Dedifferentiated amniotic fluid mesenchymal stem cell (primary cell): Measurements from ENCODE around the gene TRAPPC11.
"Not testable (repeated sequence)": the region's sequence is repeated elsewhere in the genome, so short reads cannot be mapped to it uniquely, and the experiment has no call there.

ENCODE experiments used
- DNase-seq: peaks from one replicate; pipeline ENCODE4 v3.0.0-alpha.2; 2016; ENCODE audit errors: extremely low spot score

TRAPPC11 gene

DNA sequence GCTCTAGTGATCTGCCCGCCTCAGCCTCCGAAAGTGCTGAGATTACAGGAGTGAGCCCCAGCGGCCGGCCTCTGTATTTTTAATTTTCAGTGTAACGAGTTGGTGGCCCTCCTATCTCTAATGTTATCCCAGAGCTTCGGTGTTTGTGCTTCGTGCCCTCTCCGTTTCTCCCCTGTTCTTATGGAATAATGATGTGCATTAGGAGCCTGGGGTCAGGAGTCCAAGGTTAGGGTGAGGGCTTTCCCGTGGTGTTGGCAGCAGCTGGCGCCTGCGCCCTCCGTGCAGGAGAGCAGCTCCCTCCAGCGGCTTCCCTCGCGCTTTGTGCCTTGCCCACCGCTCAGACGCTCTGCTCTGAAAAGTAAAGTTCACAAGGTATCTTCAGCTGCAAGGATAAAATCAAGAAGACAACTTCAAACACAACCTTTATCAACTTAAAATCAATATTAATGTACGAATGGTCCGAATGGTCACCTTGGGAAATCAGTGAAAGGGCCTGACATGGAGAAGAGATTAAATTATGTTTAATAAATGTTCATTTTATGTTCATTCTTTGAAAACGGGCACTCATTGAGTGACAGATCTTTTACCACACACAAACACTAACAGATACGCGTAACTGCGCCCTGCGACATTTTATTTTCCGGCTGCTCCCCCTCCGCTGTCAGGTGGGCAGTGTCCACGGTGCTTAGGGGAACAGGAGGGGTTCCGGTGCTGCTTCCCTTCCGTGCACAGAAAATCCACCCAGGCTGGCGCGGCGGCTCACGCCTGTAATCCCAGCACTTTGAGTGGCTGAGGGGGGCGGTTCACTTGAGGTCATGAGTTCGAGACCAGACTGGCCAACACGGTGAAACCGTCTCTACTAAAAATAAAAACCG, 62.4 kb downstream of the TRAPPC11 start:
- no peak for DNase-seq

DNA sequence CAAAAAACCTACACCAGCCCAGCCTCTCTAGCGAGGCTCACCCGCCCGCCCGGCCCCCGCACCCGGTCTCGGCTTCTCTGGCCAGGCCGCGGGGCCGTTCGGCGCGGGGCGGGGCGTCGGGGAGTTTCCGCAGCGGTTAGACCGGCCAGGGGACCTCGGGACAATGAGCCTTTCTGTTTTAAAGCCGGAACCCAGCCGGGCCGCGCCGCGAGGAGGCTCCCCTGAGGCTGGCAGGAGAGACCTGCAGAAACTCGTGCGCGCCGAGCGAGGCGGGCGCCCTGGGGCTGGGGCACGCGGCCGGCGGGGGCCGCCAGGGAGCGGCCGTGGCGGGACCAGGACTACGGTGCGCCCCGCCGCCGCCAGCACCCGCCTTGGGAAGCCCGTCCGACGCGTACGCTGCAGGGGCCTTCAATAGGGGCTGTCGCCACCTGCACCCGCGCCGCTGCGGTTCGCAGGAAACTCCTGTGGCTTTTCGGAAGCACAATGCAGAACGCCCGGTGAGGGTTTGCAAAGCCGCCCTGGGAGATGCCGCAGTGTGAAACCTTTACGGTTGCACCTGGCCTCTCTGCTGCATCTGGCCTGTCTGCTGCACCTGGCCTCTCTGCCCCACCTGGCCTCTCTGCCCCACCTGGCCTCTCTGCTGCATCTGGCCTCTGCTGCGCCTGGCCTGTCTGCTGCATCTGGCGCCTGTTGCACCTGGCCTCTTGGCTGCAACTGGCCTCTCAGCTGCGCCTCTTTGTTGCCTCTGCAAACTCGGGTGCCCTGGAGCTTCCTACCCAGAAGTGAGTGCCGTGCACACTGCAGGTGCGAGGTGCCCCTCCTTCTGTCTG, 63.9 kb downstream of the TRAPPC11 start:
- no peak for DNase-seq

DNA sequence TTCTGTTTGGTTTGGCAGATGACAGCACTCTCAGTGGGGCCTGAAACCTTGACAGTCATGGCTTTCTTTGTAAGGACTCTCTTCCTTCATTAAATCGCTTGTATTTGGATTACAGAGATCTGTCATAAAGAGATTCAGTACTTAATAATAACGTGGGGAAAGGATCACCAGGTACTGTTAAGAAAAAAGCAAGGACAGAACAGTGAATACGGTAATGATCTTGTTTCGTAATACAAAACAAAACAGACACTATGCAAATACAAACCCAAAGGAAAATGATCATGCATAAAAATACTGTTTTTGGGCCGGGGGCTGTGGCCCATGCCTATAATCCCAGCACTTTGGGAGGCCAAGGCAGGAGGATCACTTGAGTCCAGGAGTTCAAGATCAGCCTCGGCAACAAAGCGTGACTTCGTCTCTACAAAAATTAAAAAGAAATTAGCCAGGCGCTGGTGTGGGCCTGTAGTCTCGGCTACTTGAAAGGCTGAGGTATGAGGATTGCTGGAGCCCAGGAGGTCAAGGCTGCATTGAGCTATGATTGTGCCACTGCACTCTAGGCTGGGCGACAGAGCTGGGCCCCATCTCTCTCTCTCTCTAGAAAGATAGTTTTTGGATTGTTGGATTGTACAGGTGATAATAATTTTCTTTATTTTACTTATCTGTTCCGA, 64.6 kb downstream of the TRAPPC11 start:
- no peak for DNase-seq

DNA sequence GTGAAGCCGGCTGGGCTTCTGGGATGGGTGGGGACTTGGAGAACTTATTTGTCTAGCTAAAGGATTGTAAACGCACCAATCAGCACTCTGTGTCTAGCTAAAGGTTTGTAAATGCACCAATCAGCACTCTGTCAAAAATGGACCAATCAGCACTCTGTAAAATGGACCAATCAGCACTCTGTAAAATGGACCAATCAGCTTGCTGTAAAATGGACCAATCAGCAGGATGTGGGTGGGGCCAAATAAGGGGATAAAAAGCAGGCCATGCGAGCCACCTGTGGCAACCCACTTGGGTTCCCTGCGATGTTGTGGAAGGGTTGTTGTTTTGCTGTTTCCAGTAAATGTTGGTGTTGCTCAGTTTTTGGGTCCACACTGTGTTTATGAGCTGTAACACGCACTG, 66.5 kb downstream of the TRAPPC11 start:
- DNase-seq = not testable (repeated sequence)

DNA sequence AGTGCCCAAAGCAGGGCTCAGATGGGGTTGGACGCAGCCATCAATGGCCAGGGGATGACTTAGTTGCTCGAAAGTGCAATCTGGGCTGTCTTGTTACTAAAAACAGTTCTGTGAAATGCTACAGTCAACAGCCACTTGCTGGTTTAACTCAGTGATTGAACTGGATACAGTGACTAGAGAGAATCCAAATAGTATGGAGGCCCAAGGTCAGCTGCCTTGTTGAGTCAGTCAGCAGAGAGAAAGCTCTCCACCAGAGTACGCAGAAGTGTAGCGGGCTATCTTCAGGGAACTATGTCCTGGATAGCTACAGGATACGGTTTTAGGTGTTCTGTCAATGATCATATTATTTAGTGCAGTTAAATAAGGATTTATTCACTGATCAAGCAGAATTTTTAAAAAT, 68.4 kb downstream of the TRAPPC11 start:
- DNase-seq = no peak

DNA sequence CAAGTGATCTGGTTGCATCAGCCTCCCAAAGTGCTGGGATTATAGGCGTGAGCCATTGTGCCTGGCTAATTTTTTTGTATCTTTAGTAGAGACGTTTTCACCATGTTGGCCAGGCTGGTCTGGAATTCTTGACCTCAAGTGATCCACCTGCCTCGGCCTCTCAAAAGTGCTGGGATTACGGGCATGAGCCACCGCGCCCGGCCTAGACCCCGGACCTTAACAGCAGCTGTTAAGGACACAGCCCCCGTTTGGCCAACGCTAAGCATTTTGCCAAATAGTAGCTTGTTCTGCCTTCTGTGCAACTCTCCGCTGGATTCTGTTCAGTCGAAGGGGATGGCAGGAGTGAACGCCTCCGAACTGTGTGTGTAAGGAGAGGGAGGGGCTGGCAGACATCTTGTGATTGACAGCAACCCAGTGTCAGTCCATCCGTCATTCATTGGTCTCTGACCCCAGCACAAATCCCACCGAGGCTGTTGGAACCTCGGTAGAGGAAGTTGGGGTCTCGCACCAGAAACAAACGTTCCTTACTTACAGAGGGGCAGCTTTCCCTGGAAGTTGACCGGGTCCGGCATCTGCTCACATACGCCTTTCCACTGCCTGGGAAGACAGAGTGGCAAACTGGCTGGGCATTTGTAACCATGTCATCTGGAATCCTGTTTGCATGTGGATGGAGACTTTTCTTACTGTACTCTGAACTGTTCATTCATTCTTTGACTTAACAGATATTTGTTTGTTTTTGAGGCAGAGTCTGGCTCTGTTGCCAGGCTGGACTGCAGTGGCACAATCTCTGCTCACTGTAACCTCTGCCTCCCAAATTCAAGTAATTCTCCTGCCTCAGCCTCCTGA, 69.4 kb downstream of the TRAPPC11 start:
- DNase-seq = no peak

DNA sequence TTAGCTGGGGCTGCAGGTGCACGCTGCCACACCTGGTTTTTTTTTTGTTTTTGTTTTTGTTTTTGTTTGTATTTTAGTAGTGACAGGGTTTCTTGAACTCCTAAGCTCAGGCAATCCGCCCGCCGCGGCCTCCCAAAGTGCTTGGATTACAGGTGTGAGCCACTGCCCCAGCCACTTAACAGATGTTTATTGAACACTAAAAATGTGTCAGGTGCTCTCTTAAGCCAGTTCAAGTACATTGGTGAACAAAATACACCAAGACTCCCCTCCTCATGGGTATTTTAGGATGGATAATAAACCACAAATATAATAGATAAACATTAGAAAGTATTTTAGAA, 69.9 kb downstream of the TRAPPC11 start:
- no peak for DNase-seq

DNA sequence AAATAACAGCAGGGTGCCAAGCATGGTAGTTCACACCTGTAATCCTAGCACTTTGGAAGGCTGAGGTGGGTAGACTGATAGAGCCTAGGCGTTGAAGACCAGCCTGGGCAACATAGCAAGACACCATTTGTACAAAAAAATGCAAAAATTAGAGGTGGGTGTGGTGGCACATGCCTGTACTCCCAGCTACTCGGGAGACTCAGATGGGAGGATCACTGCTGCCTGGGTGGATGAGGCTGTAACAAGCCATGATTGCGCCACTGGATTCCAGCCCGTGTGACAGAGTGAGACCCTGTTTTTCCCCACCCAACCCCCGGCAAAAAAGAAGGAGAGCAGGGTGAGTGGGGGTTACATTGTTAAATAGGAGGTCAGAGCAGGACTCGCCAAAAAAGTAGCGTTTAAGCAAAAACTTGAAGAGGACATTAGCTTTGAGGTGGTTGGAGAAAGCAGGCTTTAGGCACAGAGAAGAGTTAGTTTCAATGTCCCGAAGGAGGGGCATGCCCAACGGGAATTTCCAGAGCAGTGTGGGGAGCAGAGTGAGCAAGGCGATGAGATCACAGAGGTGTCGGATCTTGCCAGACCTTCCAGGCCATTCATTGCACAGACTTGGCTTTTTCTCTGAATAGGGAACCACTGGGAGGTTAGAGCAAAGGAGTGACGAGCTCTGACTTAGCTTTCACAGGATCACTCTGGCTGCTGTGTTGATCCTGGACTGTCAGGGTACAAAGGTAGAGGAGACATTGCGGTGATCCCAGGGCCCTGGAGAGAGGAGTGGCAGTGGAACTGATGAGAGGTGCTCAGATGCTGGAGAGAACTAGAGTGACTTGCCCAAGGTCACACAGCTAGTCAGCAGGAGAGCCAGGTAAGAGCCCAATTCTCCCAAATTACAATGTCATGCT, 70.6 kb downstream of the TRAPPC11 start:
- no peak for DNase-seq

DNA sequence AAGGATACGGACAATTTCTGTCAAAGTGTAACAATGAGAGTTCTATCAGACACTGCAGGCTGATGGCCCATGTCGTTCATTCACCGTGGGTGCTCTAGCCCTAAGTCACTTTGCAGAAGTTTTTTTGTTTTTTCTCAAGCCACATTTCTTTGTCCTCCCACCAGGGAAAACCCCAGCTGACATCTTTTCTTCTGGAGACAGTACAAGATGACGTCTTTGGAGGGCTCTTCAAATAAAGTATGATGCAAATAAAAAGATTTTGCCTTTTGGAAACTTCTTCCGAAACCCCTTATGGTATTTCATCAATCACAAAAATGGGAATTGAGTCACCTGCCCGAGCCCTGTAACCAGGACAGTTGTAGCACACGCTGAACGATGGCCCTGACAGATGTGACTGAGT, 73.2 kb downstream of the TRAPPC11 start:
- no peak for DNase-seq

DNA sequence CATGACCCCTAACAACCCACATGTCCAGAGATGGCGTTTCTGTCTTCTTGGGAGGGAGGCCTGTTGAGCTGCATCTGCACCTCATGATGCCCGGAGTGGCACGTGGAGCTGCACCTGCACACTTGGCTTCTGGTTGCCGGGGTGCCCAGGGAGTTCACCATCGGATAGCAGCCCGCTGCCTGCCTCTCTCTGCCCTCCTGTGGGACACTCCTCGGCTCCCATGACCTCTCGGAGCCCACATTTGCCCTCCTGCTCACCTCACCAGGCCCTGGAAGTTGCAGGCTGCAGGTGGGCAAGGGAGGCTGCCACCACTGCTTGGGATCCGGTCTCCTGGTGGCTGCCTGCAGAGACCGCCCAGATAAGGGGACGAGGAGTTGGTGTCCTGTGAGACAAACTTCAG, 74.1 kb downstream of the TRAPPC11 start:
- DNase-seq = no peak

DNA sequence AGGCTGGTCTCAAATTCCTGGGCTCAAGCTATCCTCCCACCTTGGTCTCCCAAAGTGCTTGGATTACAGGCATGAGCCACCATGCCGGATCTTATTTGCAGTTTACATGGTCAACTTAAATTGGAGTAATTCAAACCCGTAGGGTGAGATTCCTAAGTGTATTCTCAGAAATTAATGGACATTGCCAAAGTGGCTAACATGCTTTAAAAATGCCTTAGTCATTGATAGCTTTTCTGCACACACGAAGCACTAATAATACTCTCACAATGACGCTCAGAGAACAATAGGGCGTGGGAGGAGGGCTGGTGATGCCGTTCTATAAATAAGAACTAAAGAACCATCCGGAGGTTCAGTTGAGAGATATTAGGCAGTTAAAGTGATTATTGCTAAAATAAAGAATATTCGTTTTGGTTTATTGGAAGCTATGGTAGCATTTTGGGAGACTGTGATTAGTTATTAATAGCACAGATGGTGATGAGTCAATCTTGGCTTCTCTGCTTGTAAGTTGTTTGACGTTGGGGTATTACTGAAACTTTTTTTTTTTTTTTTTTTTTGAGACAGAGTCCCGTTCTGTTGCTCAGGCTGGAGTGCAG, 79.1 kb downstream of the TRAPPC11 start:
- no peak for DNase-seq

DNA sequence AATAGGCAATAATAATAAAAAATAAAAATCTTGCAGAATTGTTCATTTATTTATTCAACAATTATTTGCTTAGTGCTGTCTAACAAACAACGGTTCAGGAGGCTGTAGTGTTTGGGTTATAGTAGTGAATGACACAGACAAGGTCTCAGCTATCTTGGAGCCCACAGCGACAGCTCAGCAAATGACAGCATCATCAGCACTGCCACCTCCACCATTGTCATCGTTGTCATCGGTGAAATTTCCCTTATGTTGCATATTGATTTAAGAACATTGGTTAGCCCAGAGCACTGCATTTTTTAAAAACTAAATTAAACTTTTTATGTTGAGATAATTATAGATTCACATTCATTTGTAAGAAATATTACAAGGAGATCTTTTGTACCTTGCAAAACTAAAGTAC, 79.9 kb downstream of the TRAPPC11 start:
- no peak for DNase-seq

DNA sequence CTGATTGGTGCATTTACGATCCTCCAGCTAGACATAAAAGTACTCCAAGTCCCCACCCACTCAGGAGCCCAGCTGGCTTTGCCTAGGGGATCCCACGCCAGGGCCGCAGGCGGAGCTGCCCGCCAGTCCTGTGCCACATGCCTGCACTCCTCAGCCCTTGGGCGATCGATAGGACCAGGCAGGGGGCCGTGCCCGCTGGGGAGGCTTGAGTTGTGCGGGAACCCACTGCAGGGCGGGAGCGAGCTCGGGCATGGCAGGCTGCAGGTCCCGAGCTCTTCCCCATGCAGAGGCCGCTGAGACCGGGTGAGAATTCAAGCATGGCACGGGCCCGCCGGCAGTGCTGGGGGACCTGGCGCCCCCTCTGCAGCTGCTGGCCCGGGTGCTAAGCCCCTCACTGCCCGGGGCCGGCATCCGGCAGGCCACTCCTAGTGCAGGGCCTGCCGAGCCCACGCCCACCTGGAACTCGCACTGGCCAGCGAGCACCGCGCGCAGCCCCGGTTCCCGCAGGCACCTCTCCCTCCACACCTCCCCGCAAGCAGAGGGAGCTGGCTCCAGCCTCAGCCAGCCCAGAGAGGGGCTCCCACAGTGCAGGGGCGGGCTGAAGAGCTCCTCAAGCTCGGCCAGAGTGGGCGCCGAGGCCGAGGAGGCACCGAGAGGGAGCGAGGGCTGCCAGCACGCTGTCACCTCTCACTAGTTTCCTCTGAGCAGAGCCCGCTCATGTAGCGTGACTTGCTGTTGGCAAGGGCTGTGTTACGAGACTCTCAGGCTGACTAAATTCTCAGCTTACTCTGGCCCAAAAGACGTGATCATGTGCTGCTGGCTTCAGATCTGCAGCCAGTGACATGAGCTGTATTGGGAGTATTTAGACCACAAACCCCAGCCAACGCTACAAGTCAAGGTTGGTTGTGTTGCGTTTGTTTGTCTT, 87.5 kb downstream of the TRAPPC11 start:
- DNase-seq = peak; percentile 34

DNA sequence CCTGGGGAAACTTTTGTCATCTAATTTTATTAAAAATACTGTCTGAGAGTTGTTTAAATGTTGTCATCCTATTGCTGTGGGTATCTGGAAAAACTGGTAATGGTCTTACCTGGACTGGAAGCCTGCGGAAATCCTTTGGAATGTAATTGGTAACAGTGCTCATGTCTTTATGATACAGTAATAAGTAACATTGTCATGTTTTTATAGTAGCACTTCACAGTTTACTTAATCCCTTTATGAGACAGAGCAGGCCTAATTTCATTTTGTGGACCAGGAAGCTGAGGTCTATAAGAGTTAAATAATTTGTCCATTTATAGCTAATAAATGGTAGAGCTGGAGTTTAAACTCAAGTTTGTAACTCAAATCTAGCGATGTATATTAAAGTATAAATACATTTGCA, 88.3 kb downstream of the TRAPPC11 start:
- no peak for DNase-seq

DNA sequence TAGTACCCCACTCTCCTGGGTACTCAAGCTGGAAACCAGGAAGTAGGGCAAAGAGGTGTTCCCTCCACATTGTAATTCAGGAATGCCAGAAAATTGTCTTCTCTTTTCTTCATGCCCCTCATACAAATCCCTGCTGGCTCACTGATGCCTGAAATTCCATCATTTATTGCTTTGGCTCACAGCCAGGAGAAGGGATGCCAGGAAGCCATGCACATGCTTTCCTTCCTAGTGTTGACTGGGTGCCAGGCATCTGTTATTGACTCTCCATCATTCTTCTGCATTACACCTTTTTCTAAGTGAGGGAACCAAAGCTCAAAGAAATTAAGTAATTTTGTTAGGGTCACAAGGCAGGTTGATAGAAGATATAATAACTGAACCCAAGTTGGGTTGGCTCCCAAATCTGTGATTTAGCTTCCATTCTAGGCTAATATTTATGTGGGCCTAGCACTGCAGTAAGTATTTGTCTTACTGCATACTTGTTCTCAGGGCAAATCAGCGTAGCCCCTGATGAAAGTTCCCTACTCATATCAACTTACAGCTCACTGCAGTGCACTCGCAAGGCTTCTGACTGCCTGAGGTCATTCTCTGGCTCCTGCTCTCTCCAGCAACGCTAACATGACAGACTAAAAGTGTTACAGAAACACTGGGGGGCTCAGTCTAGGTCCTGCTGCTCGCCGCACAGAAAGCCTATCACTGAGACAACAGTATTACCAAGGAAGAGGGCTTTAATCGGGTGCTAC, 89.0 kb downstream of the TRAPPC11 start:
- DNase-seq = no peak

DNA sequence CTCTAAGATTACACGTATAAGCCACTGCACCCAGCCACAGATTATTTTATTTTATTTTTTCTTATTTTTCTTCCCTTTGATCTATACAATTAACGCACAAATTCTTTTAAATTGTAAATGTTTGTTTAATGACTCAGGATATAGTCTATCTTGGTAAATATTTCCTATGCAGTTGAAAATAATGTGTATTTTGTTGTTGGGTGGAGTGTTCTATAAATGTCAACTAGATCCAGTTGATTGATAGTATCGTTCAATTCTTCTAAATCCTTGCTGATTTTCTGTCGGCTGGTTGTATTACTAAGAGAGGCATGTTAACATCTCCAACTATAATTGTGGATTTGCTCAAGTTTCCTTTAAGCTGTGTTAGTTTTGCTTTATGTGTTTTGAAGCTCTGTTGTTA, 92.0 kb downstream of the TRAPPC11 start:
- no peak for DNase-seq

DNA sequence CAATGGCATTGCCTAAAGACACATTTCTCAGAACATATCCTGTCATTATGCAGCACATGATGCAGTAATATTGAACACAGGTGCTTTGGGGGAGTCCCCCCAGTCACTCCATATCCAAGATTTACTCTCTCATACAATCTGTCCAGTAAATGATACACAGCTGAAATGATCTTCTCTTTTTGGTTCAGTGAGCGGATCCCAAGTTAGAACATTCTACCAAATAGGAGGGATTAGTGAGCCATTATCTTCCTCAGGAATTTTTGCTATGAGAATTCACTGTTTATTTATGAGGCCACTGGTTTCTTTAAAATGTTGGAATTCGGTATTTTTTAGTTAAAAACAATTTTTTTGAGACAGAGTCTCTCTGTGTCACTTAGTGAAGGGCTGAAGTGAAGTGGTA, 96.5 kb downstream of the TRAPPC11 start:
- no peak for DNase-seq

DNA sequence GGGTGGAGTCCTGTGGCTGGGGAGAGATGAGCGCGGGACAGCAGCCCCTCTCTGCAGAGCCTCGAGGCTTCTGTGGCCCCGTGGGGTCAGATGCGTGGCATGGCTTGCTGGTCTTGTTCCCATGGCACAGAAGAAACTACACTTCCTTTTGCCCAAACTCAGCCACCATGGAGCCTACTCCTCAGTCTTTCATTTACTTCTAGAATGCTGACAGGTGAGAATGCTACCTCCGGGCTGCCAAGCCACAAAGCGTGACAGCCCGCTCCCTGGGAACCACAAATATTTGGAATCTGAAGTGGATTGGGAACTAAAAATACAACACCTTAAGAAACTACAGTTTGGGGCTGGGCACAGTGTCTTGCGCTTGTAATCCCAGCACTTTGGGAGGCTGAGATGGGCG, 98.0 kb downstream of the TRAPPC11 start:
- no peak for DNase-seq
